Measurements from ENCODE around the gene INPP4B. TPM values are rescaled to one million over a fixed set of nuclear protein-coding genes. Genes with fewer than 3 reads are reported as not detected.

INPP4B gene
- total RNA-seq, 1 donor from 2014 or later: 3.4 TPM

GRCh38 chr4:142021181-142021580, 824.9 kb downstream of the INPP4B start:
- no peak for DNase-seq (ENCODE audit: low spot score, unreplicated experiment)
- Mint-ChIP-seq H3K4me1 (ENCODE audit: low read depth) (no peaks in the 10 kb centered on the region), H3K4me3 (ENCODE audit: low read depth) (no peak overlapping the region), H3K27ac (no peak overlapping the region), H3K27me3 (no peaks in the 10 kb centered on the region), H3K36me3 (ENCODE audit: insufficient read depth) (no peaks in the 10 kb centered on the region), H3K9me3 (ENCODE audit: low read depth) (no peaks in the 10 kb centered on the region)
- TF ChIP-seq CTCF (IDR thresholded peaks at IDR 0.05; ENCODE audit: unreplicated experiment): no peak

GRCh38 chr4:142016031-142016430, 830.1 kb downstream of the INPP4B start:
- peaks cover 2% of the 10 kb centered on the region for H3K9me3 Mint-ChIP-seq (ENCODE audit: low read depth)
- no peaks in the 10 kb centered on the region for H3K36me3 Mint-ChIP-seq (ENCODE audit: insufficient read depth)
- TF ChIP-seq CTCF (IDR thresholded peaks at IDR 0.05; ENCODE audit: unreplicated experiment): no peak
- DNase-seq (ENCODE audit: low spot score, unreplicated experiment): no peak
- H3K27ac Mint-ChIP-seq: no peak overlapping the region
- no peaks in the 10 kb centered on the region for H3K27me3 Mint-ChIP-seq
- H3K4me3 Mint-ChIP-seq (ENCODE audit: low read depth): no peak overlapping the region
- no peaks in the 10 kb centered on the region for H3K4me1 Mint-ChIP-seq (ENCODE audit: low read depth)

- H3K4me3 Mint-ChIP-seq (ENCODE audit: low read depth): no peak overlapping the region
- H3K36me3 Mint-ChIP-seq (ENCODE audit: insufficient read depth): no peaks in the 10 kb centered on the region
- H3K27ac Mint-ChIP-seq: no peak overlapping the region
- H3K4me1 Mint-ChIP-seq (ENCODE audit: low read depth): no peaks in the 10 kb centered on the region
- DNase-seq (ENCODE audit: low spot score, unreplicated experiment): no peak
- H3K27me3 Mint-ChIP-seq: no peaks in the 10 kb centered on the region
- peaks cover 18% of the 10 kb centered on the region for H3K9me3 Mint-ChIP-seq (ENCODE audit: low read depth)
- no peak for TF ChIP-seq CTCF (IDR thresholded peaks at IDR 0.05; ENCODE audit: unreplicated experiment)
Observed at GRCh38 chr4:142009751-142010150, 836.4 kb downstream of the INPP4B start.

- Mint-ChIP-seq H3K4me3 (ENCODE audit: low read depth) (no peak overlapping the region), H3K27ac (no peak overlapping the region), H3K9me3 (ENCODE audit: low read depth) (peaks cover 15% of the 10 kb centered on the region), H3K4me1 (ENCODE audit: low read depth) (no peaks in the 10 kb centered on the region), H3K36me3 (ENCODE audit: insufficient read depth) (no peaks in the 10 kb centered on the region), H3K27me3 (no peaks in the 10 kb centered on the region)
- no peak for DNase-seq (ENCODE audit: low spot score, unreplicated experiment)
- TF ChIP-seq CTCF (IDR thresholded peaks at IDR 0.05; ENCODE audit: unreplicated experiment): no peak
Observed at GRCh38 chr4:142005519-142005918, 840.6 kb downstream of the INPP4B start.

GRCh38 chr4:141999446-142000143, 846.5 kb downstream of the INPP4B start:
- no peak for TF ChIP-seq CTCF (IDR thresholded peaks at IDR 0.05; ENCODE audit: unreplicated experiment)
- Mint-ChIP-seq H3K9me3 (ENCODE audit: low read depth) (peaks cover 13% of the 10 kb centered on the region), H3K4me3 (ENCODE audit: low read depth) (no peak overlapping the region), H3K27me3 (no peaks in the 10 kb centered on the region), H3K27ac (no peak overlapping the region), H3K4me1 (ENCODE audit: low read depth) (no peaks in the 10 kb centered on the region), H3K36me3 (ENCODE audit: insufficient read depth) (no peaks in the 10 kb centered on the region)
- no peak for DNase-seq (ENCODE audit: low spot score, unreplicated experiment)

Data from progenitor cell of endocrine pancreas (in vitro differentiated cells).